WTC11 (cell line): ENCODE data around the gene RNF19B. TPM values are rescaled to one million over a fixed set of nuclear protein-coding genes. Genes with fewer than 3 reads are reported as not detected.

Experiments used
- ATAC-seq: fragments of 200-7000 bp; cut with Tn5 transposase; 2 replicates; pipeline ENCODE4 v1.10.0; 2021; ENCODE audit warnings: mild to moderate bottlenecking, moderate library complexity
- CTCF ChIA-PET: fragments of 300-600 bp; sonication (Branson Sonifier 250); formaldehyde crosslinking; loops from one replicate; lab custom pipeline; 2021; ENCODE audit warnings: antibody characterized with exemption; lab: Charles Lee
- POLR2A ChIA-PET: fragments of 350-600 bp; sonication (Branson Sonifier 250); formaldehyde crosslinking; loops from one replicate; lab custom pipeline; 2021; ENCODE audit warnings: antibody characterized with exemption; lab: Charles Lee
- DNase-seq: peaks from one replicate; pipeline ENCODE4 v3.0.0; 2021; ENCODE audit warnings: low spot score
- H3K27ac Mint-ChIP-seq: 2 replicates; pipeline ENCODE4 v1.8.0; 2021; ENCODE audit warnings: mixed read lengths
- H3K27me3 Mint-ChIP-seq: 2 replicates; pipeline ENCODE4 v1.8.0; 2021; ENCODE audit warnings: low read depth, mild to moderate bottlenecking, moderate library complexity, mixed read lengths
- H3K36me3 Mint-ChIP-seq: 2 replicates; pipeline ENCODE4 v1.8.0; 2021; ENCODE audit warnings: mixed read lengths
- H3K4me1 Mint-ChIP-seq: 2 replicates; pipeline ENCODE4 v1.8.0; 2022; ENCODE audit warnings: mixed read lengths
- H3K4me3 Mint-ChIP-seq: 2 replicates; pipeline ENCODE4 v1.8.0; 2021; ENCODE audit warnings: mild to moderate bottlenecking, moderate library complexity, mixed read lengths
- H3K9me3 Mint-ChIP-seq: 2 replicates; pipeline ENCODE4 v1.8.0; 2021; ENCODE audit warnings: mixed read lengths
- CBFB ChIP-seq: sonication (generic); formaldehyde crosslinking; IDR thresholded peaks from 2 replicates; pipeline ENCODE4 v1.8.1; 2022; ENCODE audit warnings: mild to moderate bottlenecking, low read depth, missing genetic modification reagents
- ESRRA ChIP-seq: sonication (generic); formaldehyde crosslinking; IDR thresholded peaks from 2 replicates; pipeline ENCODE4 v1.8.1; 2022; ENCODE audit warnings: mild to moderate bottlenecking, missing genetic modification reagents, borderline replicate concordance
- GTF2I ChIP-seq: fragments of 250-450 bp; sonication (Bioruptor Pico); conservative IDR thresholded peaks from 2 replicates; pipeline ENCODE4 v1.4.0; 2021; ENCODE audit warnings: mild to moderate bottlenecking
- IRF2 ChIP-seq: sonication (generic); formaldehyde crosslinking; IDR thresholded peaks from 2 replicates; pipeline ENCODE4 v1.8.0; 2022; ENCODE audit warnings: low read depth, missing genetic modification reagents, borderline replicate concordance
- MXD4 ChIP-seq: fragments of 250-450 bp; sonication (Bioruptor Pico); IDR thresholded peaks from 2 replicates; pipeline ENCODE4 v1.8.0; 2021; ENCODE audit warnings: mild to moderate bottlenecking, moderate library complexity, borderline replicate concordance
- NR2C2 ChIP-seq: sonication (generic); formaldehyde crosslinking; IDR thresholded peaks from 2 replicates; pipeline ENCODE4 v1.8.0; 2022; ENCODE audit warnings: mild to moderate bottlenecking, missing genetic modification reagents
- PRRX2 ChIP-seq: fragments of 250-450 bp; sonication (Bioruptor Pico); IDR thresholded peaks from 2 replicates; pipeline ENCODE4 v1.8.0; 2021; ENCODE audit warnings: mild to moderate bottlenecking
- RELA ChIP-seq: sonication (generic); formaldehyde crosslinking; IDR thresholded peaks from 2 replicates; pipeline ENCODE4 v1.8.1; 2022; ENCODE audit warnings: missing genetic modification reagents, mild to moderate bottlenecking, borderline replicate concordance
- ZNF232 ChIP-seq: sonication (generic); formaldehyde crosslinking; IDR thresholded peaks from 2 replicates; pipeline ENCODE4 v1.8.0; 2022; ENCODE audit warnings: mild to moderate bottlenecking, missing genetic modification reagents
- total RNA-seq: library from RNA; stranded (reverse); gene quantifications from 3 replicates; pipeline ENCODE4 v1.2.3, GENCODE V29; 2021
- TF ChIP-seq, protein P1 (sequence below): sonication (generic); formaldehyde crosslinking; IDR thresholded peaks from 2 replicates; pipeline ENCODE4 v1.8.0; 2022; ENCODE audit warnings: missing genetic modification reagents
- TF ChIP-seq, protein P2 (sequence below): fragments of 250-450 bp; sonication (Bioruptor Pico); IDR thresholded peaks from 2 replicates; pipeline ENCODE4 v1.9.0; 2021; ENCODE audit warnings: mild to moderate bottlenecking
- TF ChIP-seq, protein P3 (sequence below): sonication (generic); formaldehyde crosslinking; IDR thresholded peaks from 2 replicates; pipeline ENCODE4 v1.8.1; 2023; ENCODE audit warnings: mild to moderate bottlenecking, missing genetic modification reagents, borderline replicate concordance

RNF19B gene
- total RNA-seq, 1 experiment from 2014 or later, result 21.9 TPM

DNA sequence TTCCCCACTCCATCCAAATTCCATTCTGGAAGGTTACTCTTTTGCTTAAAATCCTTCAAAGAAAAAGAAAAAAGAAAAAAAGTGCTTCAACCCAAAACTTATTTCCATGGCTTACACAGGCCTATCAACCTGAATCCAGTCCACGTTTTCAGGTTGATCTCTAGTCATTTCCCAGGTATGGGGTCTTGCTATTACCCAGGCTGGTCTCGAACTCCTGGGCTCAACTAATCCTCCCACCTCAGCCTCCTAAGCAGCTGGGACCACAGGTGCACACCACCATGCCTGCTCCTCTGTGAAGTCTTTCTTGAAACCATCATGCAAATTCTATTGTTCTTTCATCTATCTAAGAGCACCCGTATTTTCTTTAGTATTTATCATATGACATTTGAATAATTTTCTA is 7.6 kb downstream of the RNF19B start:
- no peaks in the 10 kb centered on the region for H3K36me3 Mint-ChIP-seq
- no peak overlapping the region for H3K27ac Mint-ChIP-seq
- DNase-seq (no peak), ATAC-seq (no peak)
- H3K9me3 Mint-ChIP-seq, result no peaks in the 10 kb centered on the region
- no peak for TF ChIP-seq GTF2I (CRISPR knock-in tag)
- TF ChIP-seq, protein P1, sequence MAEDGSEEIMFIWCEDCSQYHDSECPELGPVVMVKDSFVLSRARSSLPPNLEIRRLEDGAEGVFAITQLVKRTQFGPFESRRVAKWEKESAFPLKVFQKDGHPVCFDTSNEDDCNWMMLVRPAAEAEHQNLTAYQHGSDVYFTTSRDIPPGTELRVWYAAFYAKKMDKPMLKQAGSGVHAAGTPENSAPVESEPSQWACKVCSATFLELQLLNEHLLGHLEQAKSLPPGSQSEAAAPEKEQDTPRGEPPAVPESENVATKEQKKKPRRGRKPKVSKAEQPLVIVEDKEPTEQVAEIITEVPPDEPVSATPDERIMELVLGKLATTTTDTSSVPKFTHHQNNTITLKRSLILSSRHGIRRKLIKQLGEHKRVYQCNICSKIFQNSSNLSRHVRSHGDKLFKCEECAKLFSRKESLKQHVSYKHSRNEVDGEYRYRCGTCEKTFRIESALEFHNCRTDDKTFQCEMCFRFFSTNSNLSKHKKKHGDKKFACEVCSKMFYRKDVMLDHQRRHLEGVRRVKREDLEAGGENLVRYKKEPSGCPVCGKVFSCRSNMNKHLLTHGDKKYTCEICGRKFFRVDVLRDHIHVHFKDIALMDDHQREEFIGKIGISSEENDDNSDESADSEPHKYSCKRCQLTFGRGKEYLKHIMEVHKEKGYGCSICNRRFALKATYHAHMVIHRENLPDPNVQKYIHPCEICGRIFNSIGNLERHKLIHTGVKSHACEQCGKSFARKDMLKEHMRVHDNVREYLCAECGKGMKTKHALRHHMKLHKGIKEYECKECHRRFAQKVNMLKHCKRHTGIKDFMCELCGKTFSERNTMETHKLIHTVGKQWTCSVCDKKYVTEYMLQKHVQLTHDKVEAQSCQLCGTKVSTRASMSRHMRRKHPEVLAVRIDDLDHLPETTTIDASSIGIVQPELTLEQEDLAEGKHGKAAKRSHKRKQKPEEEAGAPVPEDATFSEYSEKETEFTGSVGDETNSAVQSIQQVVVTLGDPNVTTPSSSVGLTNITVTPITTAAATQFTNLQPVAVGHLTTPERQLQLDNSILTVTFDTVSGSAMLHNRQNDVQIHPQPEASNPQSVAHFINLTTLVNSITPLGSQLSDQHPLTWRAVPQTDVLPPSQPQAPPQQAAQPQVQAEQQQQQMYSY, result peak; percentile 76
- TF ChIP-seq ZNF232 (CRISPR knock-in tag), result no peak
- TF ChIP-seq CBFB (CRISPR knock-in tag), result no peak
- TF ChIP-seq ESRRA (CRISPR knock-in tag), result no peak
- TF ChIP-seq NR2C2 (CRISPR knock-in tag), result no peak
- no peak for TF ChIP-seq IRF2
- ChIA-PET CTCF (no interaction called here), POLR2A (no interaction called here)
- no peak overlapping the region for H3K4me3 Mint-ChIP-seq
- peaks cover 12% of the 10 kb centered on the region for H3K4me1 Mint-ChIP-seq
- H3K27me3 Mint-ChIP-seq, result no peaks in the 10 kb centered on the region

DNA sequence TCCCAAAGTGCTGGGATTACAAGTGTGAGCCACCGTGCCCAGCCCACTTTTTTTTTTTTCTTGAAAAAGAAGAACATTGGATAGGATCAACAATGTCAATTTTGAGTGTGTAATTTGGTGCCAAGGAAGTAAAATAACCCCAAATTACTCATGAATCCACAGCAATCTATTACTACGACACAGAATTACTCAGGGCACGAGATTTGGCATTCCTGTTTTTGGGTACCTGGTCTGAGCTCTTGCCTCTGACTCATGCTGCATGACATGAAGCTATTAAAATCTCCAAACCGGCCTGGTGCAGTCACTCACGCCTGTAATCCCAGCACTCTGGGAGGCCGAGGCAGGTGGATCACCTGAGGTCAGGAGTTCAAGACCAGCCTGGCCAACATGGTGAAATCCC is 10.4 kb downstream of the RNF19B start:
- ATAC-seq (no peak), DNase-seq (no peak)
- no peak overlapping the region for H3K27ac Mint-ChIP-seq
- POLR2A ChIA-PET, result interaction anchor here (0.7 kb wide), 1 partner anchor 131 kb away, joined by 5 read pairs; no protein-coding TSS in a partner anchor
- CTCF ChIA-PET, result interaction anchor here (0.7 to 2.0 kb wide), 7 partner anchors 14 to 1251 kb away, joined by 3 to 9 read pairs (median 4); no protein-coding TSS in a partner anchor
- H3K36me3 Mint-ChIP-seq, result no peaks in the 10 kb centered on the region
- H3K9me3 Mint-ChIP-seq, result no peaks in the 10 kb centered on the region
- no peak overlapping the region for H3K4me3 Mint-ChIP-seq
- TF ChIP-seq PRRX2, result no peak
- no peak for TF ChIP-seq MXD4 (CRISPR knock-in tag)
- TF ChIP-seq, protein P1, result no peak
- TF ChIP-seq, protein P2, sequence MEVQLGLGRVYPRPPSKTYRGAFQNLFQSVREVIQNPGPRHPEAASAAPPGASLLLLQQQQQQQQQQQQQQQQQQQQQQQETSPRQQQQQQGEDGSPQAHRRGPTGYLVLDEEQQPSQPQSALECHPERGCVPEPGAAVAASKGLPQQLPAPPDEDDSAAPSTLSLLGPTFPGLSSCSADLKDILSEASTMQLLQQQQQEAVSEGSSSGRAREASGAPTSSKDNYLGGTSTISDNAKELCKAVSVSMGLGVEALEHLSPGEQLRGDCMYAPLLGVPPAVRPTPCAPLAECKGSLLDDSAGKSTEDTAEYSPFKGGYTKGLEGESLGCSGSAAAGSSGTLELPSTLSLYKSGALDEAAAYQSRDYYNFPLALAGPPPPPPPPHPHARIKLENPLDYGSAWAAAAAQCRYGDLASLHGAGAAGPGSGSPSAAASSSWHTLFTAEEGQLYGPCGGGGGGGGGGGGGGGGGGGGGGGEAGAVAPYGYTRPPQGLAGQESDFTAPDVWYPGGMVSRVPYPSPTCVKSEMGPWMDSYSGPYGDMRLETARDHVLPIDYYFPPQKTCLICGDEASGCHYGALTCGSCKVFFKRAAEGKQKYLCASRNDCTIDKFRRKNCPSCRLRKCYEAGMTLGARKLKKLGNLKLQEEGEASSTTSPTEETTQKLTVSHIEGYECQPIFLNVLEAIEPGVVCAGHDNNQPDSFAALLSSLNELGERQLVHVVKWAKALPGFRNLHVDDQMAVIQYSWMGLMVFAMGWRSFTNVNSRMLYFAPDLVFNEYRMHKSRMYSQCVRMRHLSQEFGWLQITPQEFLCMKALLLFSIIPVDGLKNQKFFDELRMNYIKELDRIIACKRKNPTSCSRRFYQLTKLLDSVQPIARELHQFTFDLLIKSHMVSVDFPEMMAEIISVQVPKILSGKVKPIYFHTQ, result no peak
- TF ChIP-seq, protein P3, sequence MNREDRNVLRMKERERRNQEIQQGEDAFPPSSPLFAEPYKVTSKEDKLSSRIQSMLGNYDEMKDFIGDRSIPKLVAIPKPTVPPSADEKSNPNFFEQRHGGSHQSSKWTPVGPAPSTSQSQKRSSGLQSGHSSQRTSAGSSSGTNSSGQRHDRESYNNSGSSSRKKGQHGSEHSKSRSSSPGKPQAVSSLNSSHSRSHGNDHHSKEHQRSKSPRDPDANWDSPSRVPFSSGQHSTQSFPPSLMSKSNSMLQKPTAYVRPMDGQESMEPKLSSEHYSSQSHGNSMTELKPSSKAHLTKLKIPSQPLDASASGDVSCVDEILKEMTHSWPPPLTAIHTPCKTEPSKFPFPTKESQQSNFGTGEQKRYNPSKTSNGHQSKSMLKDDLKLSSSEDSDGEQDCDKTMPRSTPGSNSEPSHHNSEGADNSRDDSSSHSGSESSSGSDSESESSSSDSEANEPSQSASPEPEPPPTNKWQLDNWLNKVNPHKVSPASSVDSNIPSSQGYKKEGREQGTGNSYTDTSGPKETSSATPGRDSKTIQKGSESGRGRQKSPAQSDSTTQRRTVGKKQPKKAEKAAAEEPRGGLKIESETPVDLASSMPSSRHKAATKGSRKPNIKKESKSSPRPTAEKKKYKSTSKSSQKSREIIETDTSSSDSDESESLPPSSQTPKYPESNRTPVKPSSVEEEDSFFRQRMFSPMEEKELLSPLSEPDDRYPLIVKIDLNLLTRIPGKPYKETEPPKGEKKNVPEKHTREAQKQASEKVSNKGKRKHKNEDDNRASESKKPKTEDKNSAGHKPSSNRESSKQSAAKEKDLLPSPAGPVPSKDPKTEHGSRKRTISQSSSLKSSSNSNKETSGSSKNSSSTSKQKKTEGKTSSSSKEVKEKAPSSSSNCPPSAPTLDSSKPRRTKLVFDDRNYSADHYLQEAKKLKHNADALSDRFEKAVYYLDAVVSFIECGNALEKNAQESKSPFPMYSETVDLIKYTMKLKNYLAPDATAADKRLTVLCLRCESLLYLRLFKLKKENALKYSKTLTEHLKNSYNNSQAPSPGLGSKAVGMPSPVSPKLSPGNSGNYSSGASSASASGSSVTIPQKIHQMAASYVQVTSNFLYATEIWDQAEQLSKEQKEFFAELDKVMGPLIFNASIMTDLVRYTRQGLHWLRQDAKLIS (CRISPR knock-in tag), result no peak
- TF ChIP-seq RELA (CRISPR knock-in tag), result no peak
- 0 out of 2 replicates have a peak, but pooled peaks cover 2% of the 10 kb centered on the region for H3K4me1 Mint-ChIP-seq
- H3K27me3 Mint-ChIP-seq, result no peaks in the 10 kb centered on the region
